Limb (tissue), 2 donors: ENCODE data around the gene SSX2IP.
"Not testable (repeated sequence)": the region's sequence is repeated elsewhere in the genome, so short reads cannot be mapped to it uniquely, and the experiment has no call there.

ENCODE experiments used
- DNase-seq, 2 donors: peaks; one replicate each; pipeline ENCODE4 v3.0.0-alpha.2; 2016; ENCODE audit errors: extremely low spot score in 2 of 2

The SSX2IP gene

GRCh38 chr1:84617349-84617748, 72.9 kb downstream of the SSX2IP start:
- no peak for DNase-seq

DNA sequence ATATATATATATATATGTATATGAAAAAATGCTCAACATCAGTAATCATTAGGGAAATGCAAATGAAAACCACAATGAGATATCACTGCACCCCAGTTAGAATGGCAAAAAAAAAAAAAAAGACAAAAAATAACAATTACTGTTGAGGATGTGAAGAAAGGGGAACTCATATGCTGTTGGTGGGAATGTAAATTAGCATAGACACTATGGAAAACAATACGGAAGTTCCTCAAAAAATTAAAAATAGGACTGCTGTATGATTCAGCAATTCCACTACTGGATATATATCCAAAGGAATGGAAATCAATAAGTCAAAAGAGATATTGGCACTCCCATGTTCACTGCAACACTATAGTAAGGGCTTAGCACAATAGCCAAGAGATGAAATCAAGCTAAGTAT, 74.5 kb downstream of the SSX2IP start:
- no peak for DNase-seq

GRCh38 chr1:84613887-84614286, 76.4 kb downstream of the SSX2IP start:
- no peak for DNase-seq

GRCh38 chr1:84613026-84613425, 77.2 kb downstream of the SSX2IP start:
- DNase-seq: no peak

DNA sequence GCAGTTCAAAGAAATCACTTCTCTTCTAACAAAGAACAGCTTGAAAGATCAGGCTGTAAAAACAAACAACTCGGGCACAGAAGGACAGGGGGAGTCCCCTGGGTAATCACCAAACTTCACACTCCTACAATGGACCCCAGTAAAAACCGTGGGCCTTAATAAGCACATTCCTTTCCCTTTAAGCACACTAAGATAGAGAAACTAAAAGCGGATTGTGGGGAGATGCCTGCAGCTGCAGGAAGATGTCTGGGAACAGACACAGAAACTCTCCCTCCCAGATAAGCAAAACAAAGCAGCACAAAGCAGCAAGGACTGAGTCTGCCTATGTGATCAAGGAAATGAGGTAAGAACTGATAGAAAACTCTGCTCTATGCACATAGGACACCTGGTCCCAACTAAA, 78.5 kb downstream of the SSX2IP start:
- no peak for DNase-seq

GRCh38 chr1:84611091-84611490, 79.2 kb downstream of the SSX2IP start:
- no peak for DNase-seq

DNA sequence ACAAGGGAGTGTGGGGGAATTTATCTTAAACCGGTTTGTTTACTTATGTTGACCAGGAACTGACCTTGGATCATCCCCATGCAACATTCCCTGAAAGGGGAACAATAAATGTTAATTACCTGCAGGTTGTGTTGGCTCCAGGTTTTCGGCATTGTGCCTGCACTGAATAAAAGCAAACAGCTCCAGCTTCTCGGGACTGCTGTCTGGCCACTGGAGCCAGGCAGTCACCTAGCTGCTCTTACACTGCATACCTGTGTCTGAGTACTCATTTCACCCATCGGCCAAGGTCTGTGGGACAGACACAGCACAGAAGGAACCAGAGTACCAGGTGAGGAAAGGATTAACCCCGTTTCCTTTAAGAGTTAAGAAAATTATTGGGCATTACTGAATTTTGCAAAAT, 83.3 kb downstream of the SSX2IP start:
- DNase-seq: no peak

GRCh38 chr1:84605157-84605556, 85.1 kb downstream of the SSX2IP start:
- no peak for DNase-seq

GRCh38 chr1:84603941-84604830, 86.1 kb downstream of the SSX2IP start:
- DNase-seq: no peak

GRCh38 chr1:84603223-84603622, 87.0 kb downstream of the SSX2IP start:
- no peak for DNase-seq

DNA sequence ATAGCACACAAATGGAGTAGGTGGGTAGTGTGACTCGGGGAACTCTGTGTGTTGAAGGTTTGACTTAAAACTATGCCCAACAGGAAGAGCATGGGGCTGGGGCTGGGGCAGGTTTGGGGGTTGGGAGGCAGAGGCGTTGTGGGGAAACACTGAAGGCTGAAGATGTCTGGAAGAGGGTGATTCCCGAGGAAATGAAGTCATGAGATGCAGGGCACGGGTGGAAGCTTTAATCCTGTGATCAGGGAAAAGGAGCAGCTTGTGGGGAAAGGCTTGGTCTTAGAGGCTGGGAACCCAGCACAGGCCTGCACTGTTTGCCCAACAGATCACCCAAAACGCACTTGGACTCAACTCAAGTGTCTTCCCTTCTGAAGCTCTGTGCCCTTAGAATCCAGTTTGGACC, 89.5 kb downstream of the SSX2IP start:
- no peak for DNase-seq

DNA sequence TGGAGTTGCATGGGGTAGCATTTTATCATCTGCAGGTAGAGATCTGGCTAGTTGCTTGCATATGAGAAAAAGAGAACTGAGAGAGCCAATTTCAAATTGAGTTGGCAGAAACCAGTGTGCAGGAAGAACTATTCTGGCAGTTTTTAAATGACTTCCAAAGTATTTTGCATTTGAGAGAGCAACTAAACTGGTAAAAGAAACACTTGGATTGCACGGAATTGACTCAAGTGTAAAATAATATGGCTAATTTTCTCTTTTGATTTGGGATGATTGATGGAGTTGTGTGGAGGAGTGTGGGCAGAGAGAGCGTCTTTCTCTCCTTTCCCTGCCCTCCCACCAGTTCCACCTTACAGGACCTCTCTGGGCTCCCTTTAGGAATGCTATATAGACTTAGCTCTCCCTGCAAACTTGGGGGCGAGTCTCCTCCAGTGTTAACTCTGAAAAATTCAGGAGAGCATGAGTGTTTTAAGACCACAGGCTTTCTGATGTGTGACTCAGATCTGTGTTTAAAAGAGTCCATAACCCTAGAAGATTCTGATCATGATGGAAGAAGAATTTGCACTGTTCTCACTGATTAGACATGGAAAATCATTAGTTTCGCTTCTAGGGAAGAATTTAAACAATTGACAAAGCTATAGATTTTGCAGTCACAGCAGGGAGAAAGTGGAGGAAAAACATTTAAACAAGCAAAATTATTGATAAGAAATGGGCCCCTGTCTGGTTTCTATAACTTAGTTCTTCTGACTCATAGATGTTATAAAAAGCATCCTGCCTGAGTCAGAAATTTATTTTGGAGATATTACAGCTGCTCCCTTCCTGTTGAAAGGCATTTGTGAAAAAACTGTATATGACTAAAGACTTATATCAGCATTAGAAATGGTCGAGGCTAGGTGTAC, 91.2 kb downstream of the SSX2IP start:
- no peak for DNase-seq

- DNase-seq: no peak
These were observed 91.8 kb downstream of the SSX2IP start for GRCh38 chr1:84598418-84598817.

DNA sequence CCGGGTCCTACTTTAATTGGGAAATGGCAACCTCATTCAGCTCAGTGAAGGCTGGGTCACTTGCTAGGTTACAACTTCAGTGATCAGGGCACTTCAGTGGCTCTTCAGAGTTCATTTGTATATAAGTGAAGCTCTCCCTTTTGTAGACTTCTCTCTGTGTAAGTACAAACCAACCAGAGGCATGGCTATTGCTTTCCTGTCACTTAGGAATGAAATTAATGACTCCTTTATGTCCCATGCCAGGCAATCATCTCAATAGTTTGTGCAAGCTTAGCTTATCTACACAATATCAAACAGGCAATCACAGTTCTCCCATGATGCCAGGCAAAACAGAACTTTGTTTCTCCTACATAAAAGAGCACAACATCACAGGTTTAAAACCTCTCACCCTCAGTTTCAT, 93.2 kb downstream of the SSX2IP start:
- DNase-seq: no peak

DNA sequence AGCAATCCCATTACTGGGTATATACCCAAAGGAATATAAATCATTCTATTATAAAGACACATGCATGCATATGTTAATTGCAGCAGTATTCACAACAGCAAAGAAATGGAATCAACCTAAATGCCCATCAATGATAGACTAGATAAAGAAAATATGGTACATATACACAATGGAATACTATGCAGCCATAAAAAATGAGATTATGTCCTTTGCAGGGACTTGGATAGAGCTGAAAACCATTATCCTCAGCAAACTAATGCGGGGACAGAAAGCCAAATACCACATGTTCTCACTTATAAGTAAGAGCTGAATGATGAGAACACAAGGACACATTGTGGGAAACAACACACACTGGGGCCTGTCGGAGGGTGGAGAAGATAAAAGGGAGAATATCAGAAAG, 95.3 kb downstream of the SSX2IP start:
- DNase-seq: not testable (repeated sequence)
